ENCODE data around the gene VPS13D. TPM values are rescaled to one million over a fixed set of nuclear protein-coding genes. Genes with fewer than 3 reads are reported as not detected.

VPS13D gene
- total RNA-seq, 1 experiment from 2014 or later, result 31.6 TPM

DNA sequence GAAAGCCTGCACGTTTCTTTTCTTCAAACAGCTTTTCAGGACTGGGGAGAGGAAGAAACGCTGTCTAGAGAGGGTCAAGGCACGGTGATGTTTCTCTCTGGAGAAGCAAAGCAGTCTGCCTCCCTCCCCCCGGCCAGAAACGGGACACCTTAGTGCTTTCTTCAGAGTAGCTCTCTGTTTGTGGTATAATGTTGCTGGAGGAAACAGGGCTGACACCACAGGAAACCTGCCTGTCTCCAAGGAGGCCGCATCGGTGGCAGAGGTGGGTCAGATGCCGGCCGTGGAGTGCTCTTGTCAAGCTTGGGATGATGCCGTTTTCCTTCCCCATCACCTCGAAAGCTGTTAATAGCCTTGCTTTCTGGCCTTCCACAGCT, 248.8 kb downstream of the VPS13D start:
- TSS peak; percentile 68 for BruUV-seq (replicated peaks)

DNA sequence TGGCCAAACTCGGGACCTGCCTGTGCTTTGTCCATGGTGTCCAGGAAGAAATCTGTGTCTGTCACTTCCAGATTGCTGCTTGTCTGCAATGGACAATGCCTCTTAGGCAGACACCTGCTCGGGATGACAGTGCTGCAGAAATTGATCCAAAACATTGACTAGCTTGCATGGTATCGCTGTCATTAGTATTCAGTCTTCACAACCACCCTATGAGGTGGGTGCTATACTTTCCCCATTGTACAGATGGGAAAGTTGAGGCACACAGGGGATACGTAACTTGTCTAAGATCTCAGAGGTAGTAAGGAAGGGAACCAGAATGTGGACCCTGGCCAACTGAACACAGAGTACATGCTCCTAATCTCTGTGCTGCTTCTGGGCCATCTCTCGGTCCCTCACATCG, 249.5 kb downstream of the VPS13D start:
- H3K9me3 ChIP-seq (ENCODE audit: control insufficient read depth in 1 of 2, insufficient read depth in 1 of 2, low read depth in 1 of 2, low read length in 2 of 2), result peaks cover 0 to 3% of the 10 kb centered on the region in 2 experiments; a peak in 1 of 4 replicates
- H3K9ac ChIP-seq (ENCODE audit: low read length), result peak overlapping the region; percentile 69
- ChIA-PET CTCF (no interaction called here), POLR2A (interaction anchor here (2.5 kb wide), 1 partner anchor 138 kb away, joined by 10 read pairs; the partner anchor contains the start of gene DHRS3), RAD21 (ENCODE audit: low non-redundant PET in 1 of 2, low total read pairs in 2 of 2, uncharacterized antibody in 2 of 2, unreplicated experiment in 2 of 2) (no interaction called here)
- no peaks in the 10 kb centered on the region for H3K79me2 ChIP-seq (ENCODE audit: insufficient read depth, low read length)
- no peak overlapping the region for H3K4me3 ChIP-seq (replicated peaks in 1 of 2; ENCODE audit: low read depth in 1 of 2, low read length in 2 of 2)
- H3K36me3 ChIP-seq (ENCODE audit: control insufficient read depth in 1 of 2, insufficient read depth in 2 of 2, low read length in 2 of 2), result no peaks in the 10 kb centered on the region
- intact Hi-C loops (cut with micrococcal nuclease), result loop anchor here (2.0 to 5.0 kb wide), 4 partner anchors 61 to 139 kb away; partner anchors contain the start of gene DHRS3
- H3K9me2 ChIP-seq (ENCODE audit: insufficient read depth), result no peaks in the 10 kb centered on the region
- H2AFZ ChIP-seq (ENCODE audit: low read depth, low read length, poor library complexity, severe bottlenecking), result no peak overlapping the region
- no peak for DNase-seq (ENCODE audit: low read depth, low spot score)
- no TSS peak for BruUV-seq (replicated peaks)
- H3K4me1 ChIP-seq (ENCODE audit: control insufficient read depth in 1 of 2, insufficient read depth in 2 of 2, low read length in 2 of 2), result peaks cover 75 to 94% of the 10 kb centered on the region in 2 experiments
- H3K27ac ChIP-seq (ENCODE audit: low read depth, low read length), result peak overlapping the region; percentile 84
- H4K20me1 ChIP-seq (ENCODE audit: insufficient read depth), result no peaks in the 10 kb centered on the region
- no peak for ATAC-seq
- H3K27me3 ChIP-seq (ENCODE audit: insufficient read depth, low read length), result no peaks in the 10 kb centered on the region
- peak overlapping the region; percentile 79 for H3K4me2 ChIP-seq (ENCODE audit: low read length)
- TF ChIP-seq ZBTB33 (IDR thresholded peaks at IDR 0.05; ENCODE audit: extremely low read depth, insufficient replicate concordance, low read length) (no peak), JUND (IDR thresholded peaks at IDR 0.05) (no peak), TCF7L2 (IDR thresholded peaks at IDR 0.05; ENCODE audit: borderline replicate concordance, extremely low read depth, insufficient read depth, insufficient read length) (no peak), SIN3A (IDR thresholded peaks at IDR 0.05; ENCODE audit: low read depth) (no peak), EGR1 (IDR thresholded peaks at IDR 0.05; ENCODE audit: low read depth) (no peak), ZFX (IDR thresholded peaks at IDR 0.05) (no peak), RAD21 (IDR thresholded peaks at IDR 0.05; ENCODE audit: low read depth) (no peak), ELF1 (IDR thresholded peaks at IDR 0.05; ENCODE audit: borderline replicate concordance, low read depth) (no peak), CEBPB (IDR thresholded peaks at IDR 0.05; ENCODE audit: low read depth) (no peak), SRF (IDR thresholded peaks at IDR 0.05; ENCODE audit: low read depth) (no peak)
- TF ChIP-seq, protein P1, sequence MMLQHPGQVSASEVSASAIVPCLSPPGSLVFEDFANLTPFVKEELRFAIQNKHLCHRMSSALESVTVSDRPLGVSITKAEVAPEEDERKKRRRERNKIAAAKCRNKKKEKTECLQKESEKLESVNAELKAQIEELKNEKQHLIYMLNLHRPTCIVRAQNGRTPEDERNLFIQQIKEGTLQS (IDR thresholded peaks at IDR 0.05), result no peak
- TF ChIP-seq, protein P2, sequence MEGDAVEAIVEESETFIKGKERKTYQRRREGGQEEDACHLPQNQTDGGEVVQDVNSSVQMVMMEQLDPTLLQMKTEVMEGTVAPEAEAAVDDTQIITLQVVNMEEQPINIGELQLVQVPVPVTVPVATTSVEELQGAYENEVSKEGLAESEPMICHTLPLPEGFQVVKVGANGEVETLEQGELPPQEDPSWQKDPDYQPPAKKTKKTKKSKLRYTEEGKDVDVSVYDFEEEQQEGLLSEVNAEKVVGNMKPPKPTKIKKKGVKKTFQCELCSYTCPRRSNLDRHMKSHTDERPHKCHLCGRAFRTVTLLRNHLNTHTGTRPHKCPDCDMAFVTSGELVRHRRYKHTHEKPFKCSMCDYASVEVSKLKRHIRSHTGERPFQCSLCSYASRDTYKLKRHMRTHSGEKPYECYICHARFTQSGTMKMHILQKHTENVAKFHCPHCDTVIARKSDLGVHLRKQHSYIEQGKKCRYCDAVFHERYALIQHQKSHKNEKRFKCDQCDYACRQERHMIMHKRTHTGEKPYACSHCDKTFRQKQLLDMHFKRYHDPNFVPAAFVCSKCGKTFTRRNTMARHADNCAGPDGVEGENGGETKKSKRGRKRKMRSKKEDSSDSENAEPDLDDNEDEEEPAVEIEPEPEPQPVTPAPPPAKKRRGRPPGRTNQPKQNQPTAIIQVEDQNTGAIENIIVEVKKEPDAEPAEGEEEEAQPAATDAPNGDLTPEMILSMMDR (IDR thresholded peaks at IDR 0.05 in 2 of 3, conservative IDR thresholded peaks at IDR 0.05 in 1 of 3; ENCODE audit: borderline replicate concordance in 1 of 3, insufficient read depth in 1 of 3, low read depth in 2 of 3, low read length in 2 of 3), result no peak

More for the DNA sequence above, 248.8 kb downstream of the VPS13D start:
- Histone ChIP-seq H3K9me3 (ENCODE audit: control insufficient read depth in 1 of 2, insufficient read depth in 1 of 2, low read depth in 1 of 2, low read length in 2 of 2) (peaks cover 0 to 7% of the 10 kb centered on the region in 2 experiments; a peak in 1 of 4 replicates), H4K20me1 (ENCODE audit: insufficient read depth) (no peaks in the 10 kb centered on the region), H3K36me3 (ENCODE audit: control insufficient read depth in 1 of 2, insufficient read depth in 2 of 2, low read length in 2 of 2) (no peaks in the 10 kb centered on the region), H3K27ac (ENCODE audit: low read depth, low read length) (peak overlapping the region; percentile 84), H3K9me2 (ENCODE audit: insufficient read depth) (no peaks in the 10 kb centered on the region), H2AFZ (ENCODE audit: low read depth, low read length, poor library complexity, severe bottlenecking) (no peak overlapping the region), H3K27me3 (ENCODE audit: insufficient read depth, low read length) (no peaks in the 10 kb centered on the region), H3K4me1 (ENCODE audit: control insufficient read depth in 1 of 2, insufficient read depth in 2 of 2, low read length in 2 of 2) (peaks cover 75 to 94% of the 10 kb centered on the region in 2 experiments), H3K9ac (ENCODE audit: low read length) (peak overlapping the region; percentile 69), H3K4me2 (ENCODE audit: low read length) (peak overlapping the region; percentile 79), H3K4me3 (replicated peaks in 1 of 2; ENCODE audit: low read depth in 1 of 2, low read length in 2 of 2) (peak overlapping the region; percentile 16 to 31; a peak in 3 of 4 replicates), H3K79me2 (ENCODE audit: insufficient read depth, low read length) (no peaks in the 10 kb centered on the region)
- intact Hi-C loops (cut with micrococcal nuclease), result loop anchor here (1.0 to 5.0 kb wide), 5 partner anchors 44 to 140 kb away; partner anchors contain the start of gene DHRS3
- DNase-seq (ENCODE audit: low read depth, low spot score) (no peak), ATAC-seq (peak; percentile 51)
- CTCF ChIA-PET, result interaction anchor here (1.2 kb wide), 1 partner anchor 140 kb away, joined by 6 read pairs; the partner anchor contains the start of gene DHRS3
- no peak for TF ChIP-seq SIN3A (IDR thresholded peaks at IDR 0.05; ENCODE audit: low read depth)
- TF ChIP-seq CBX3 (IDR thresholded peaks at IDR 0.05; ENCODE audit: low read depth), result no peak
- TF ChIP-seq SRF (IDR thresholded peaks at IDR 0.05; ENCODE audit: low read depth), result no peak
- TF ChIP-seq FOSL1 (IDR thresholded peaks at IDR 0.05; ENCODE audit: low read depth), result no peak
- TF ChIP-seq RAD21 (IDR thresholded peaks at IDR 0.05; ENCODE audit: low read depth), result no peak
- no peak for TF ChIP-seq EZH2phosphoT487 (IDR thresholded peaks at IDR 0.05; ENCODE audit: borderline replicate concordance)
- POLR2A ChIA-PET, result interaction anchor here (0.7 to 2.5 kb wide), 6 partner anchors 10 to 139 kb away, joined by 3 to 10 read pairs (median 4); partner anchors contain the start of gene DHRS3
- RAD21 ChIA-PET (ENCODE audit: low non-redundant PET in 1 of 2, low total read pairs in 2 of 2, uncharacterized antibody in 2 of 2, unreplicated experiment in 2 of 2), result interaction anchor here in 1 of 2 experiments (0.6 kb wide), 1 partner anchor 142 kb away, joined by 4 read pairs; no protein-coding TSS in a partner anchor

Measured in HCT116 (cell line).